A673 (cell line): Measurements from ENCODE around the gene CPNE1. TPM values are rescaled to one million over a fixed set of nuclear protein-coding genes. Genes with fewer than 3 reads are reported as not detected.

Experiments used
- BruUV-seq: library from RNA; stranded (reverse); fragments of 400-500 nt; replicated peaks from 2 replicates; lab custom pipeline; 2021; lab: Mats Ljungman, UMichigan
- CTCF ChIA-PET: fragments of 300-600 bp; sonication (Branson Sonifier 250); formaldehyde crosslinking; loops from one replicate; lab custom pipeline; 2022; ENCODE audit warnings: antibody characterized with exemption; lab: Charles Lee
- POLR2A ChIA-PET: fragments of 300-600 bp; sonication (Branson Sonifier 250); formaldehyde crosslinking; loops from one replicate; lab custom pipeline; 2022; ENCODE audit warnings: antibody characterized with exemption; ENCODE audit not compliant: low non-redundant PET; lab: Charles Lee
- DNase-seq: peaks from one replicate; pipeline ENCODE4 v3.0.0-alpha.2; 2015; ENCODE audit warnings: low spot score
- H3K27ac ChIP-seq: fragments of 200-600 bp; sonication (generic); 2 replicates; pipeline ENCODE4 v1.5.1; 2016; ENCODE audit warnings: mixed run types, low read depth, mild to moderate bottlenecking, mixed read lengths, antibody characterized with exemption, low read length; ENCODE audit not compliant: poor library complexity, severe bottlenecking
- H3K27me3 ChIP-seq: fragments of 200-600 bp; sonication (generic); replicated peaks from 2 replicates; pipeline ENCODE4 v1.6.1; 2017; ENCODE audit warnings: mixed run types, low read depth, mild to moderate bottlenecking, mixed read lengths, antibody characterized with exemption, low read length; ENCODE audit not compliant: insufficient read depth, poor library complexity
- H3K36me3 ChIP-seq: fragments of 200-600 bp; sonication (generic); 2 replicates; pipeline ENCODE4 v1.6.1; 2016; ENCODE audit warnings: mixed run types, mild to moderate bottlenecking, mixed read lengths, antibody characterized with exemption, low read length; ENCODE audit not compliant: insufficient read depth, poor library complexity, severe bottlenecking
- H3K4me1 ChIP-seq: fragments of 200-600 bp; sonication (generic); 2 replicates; pipeline ENCODE4 v1.6.1; 2017; ENCODE audit warnings: mixed run types, mild to moderate bottlenecking, mixed read lengths, antibody characterized with exemption, low read length; ENCODE audit not compliant: insufficient read depth, poor library complexity, severe bottlenecking
- H3K4me3 ChIP-seq: fragments of 200-600 bp; sonication (generic); 2 replicates; pipeline ENCODE4 v1.5.1; 2016; ENCODE audit warnings: low read depth, mixed run types, mild to moderate bottlenecking, mixed read lengths, low read length; ENCODE audit not compliant: poor library complexity, severe bottlenecking
- H3K9me3 ChIP-seq: fragments of 200-600 bp; sonication (generic); 2 replicates; pipeline ENCODE4 v1.6.1; 2016; ENCODE audit warnings: mixed run types, low read depth, mild to moderate bottlenecking, mixed read lengths, antibody characterized with exemption, low read length; ENCODE audit not compliant: poor library complexity, severe bottlenecking
- CTCF ChIP-seq: fragments of 300-800, 200-600 bp; sonication (generic); conservative IDR thresholded peaks from 2 replicates; pipeline ENCODE4 v1.5.1; 2017; ENCODE audit warnings: low read depth, mild to moderate bottlenecking, antibody characterized with exemption, low read length, moderate library complexity, mixed read lengths
- EZH2 ChIP-seq: fragments of 200-600 bp; sonication (generic); IDR thresholded peaks from 2 replicates; pipeline ENCODE4 v1.6.1; 2017; ENCODE audit warnings: borderline replicate concordance, low read depth, mild to moderate bottlenecking, mixed read lengths, antibody characterized with exemption, low read length; ENCODE audit not compliant: poor library complexity, severe bottlenecking
- intact Hi-C: fragments of 100-400 bp; cut with micrococcal nuclease; formaldehyde crosslinking; loops from one replicate; pipeline ENCODE4 v1.10.0; 2022; ENCODE audit not compliant: unreplicated experiment
- total RNA-seq: library from RNA; stranded (reverse); gene quantifications from 2 replicates; pipeline ENCODE4 v1.2.3, GENCODE V29; 2021

CPNE1 gene
- total RNA-seq, 1 experiment from 2014 or later = 273 TPM

DNA sequence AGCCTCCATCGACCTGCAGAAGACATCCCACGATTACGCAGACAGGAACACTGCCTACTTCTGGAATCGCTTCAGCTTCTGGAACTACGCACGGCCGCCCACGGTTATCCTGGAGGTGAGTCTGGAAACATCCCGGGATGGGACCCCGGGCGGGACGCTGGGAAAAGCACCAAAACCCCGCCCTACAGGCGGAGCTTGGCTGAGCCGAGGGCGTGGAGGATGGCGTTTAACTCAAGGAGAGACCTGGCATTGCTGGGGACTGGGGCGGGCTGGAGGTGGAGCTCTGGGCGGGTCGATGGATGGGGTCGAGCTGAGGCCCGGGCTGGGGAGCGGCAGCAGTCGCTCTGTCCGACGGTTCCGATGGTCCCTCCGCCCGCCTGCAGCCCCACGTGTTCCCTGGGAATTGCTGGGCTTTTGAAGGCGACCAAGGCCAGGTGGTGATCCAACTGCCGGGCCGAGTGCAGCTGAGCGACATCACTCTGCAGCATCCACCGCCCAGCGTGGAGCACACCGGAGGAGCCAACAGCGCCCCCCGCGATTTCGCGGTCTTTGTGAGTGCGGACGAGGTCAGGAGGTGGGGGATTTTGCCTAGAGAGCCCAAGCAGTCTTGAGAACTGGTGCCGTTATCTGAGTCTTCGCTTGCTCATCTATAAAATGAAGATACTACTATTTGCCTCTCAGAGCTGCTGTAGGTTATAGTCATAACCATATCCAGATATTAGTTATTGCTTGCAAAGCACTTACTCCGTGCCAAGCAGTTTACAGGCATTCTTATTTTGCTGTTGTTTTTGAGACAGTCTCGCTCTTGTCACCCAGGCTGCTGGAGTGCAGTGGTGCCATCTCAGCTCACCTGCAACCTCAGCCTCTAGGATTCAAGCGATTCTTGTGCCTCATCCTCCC lies 45.3 kb downstream of the CPNE1 start:
- Histone ChIP-seq H3K4me3 (peak overlapping the region; percentile 51), H3K36me3 (no peaks in the 10 kb centered on the region), H3K27me3 (no peaks in the 10 kb centered on the region), H3K27ac (no peak overlapping the region), H3K4me1 (peaks cover 26% of the 10 kb centered on the region), H3K9me3 (no peaks in the 10 kb centered on the region)
- intact Hi-C loops = no loop called here
- DNase-seq = peak; percentile 77
- ChIA-PET CTCF (interaction anchor here (0.6 kb wide), 2 partner anchors 234 to 523 kb away, joined by 3 to 4 read pairs; no protein-coding TSS in a partner anchor), POLR2A (no interaction called here)
- no TSS peak for BruUV-seq
- TF ChIP-seq CTCF (peak; percentile 58), EZH2 (no peak)

DNA sequence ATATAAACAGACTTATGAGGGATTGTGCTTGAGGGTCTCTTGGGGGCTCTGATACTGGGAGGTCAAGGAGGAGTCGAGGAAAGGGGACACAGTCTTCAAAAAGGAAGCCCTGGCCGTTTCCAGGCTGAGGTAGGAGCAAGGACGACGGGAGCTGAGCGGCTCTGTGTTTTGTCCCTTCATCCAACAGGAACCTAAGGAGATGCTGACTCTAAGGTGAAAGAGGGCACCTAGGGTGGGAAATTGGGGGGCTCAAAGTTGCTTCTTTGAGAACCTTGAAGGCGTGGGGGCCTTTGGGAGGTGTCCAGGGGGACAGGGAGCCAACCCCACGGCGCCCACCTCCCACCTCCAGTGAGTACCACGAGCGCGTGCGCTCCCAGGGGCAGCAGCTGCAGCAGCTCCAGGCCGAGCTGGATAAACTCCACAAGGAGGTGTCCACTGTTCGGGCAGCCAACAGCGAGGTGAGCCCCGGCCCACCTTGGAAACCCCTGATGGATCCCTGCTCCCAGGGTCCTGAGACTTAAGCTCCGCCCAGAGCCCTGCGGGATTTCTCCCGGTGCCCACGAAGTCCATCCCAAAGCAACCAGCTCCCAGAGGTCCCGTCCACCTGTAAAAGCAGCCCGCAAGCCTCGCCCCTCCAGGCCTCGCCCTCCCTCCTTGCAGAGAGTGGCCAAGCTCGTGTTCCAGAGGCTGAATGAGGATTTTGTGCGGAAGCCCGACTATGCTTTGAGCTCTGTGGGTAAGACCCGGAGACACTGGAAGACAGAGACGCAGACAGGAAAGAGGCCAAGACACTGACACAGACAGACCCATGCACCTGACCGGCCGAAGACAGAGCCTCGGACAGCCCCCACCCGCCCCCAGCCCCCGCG lies 46.2 kb downstream of the CPNE1 start:
- TF ChIP-seq EZH2 = no peak
- no peak for TF ChIP-seq CTCF
- intact Hi-C loops = no loop called here
- no TSS peak for BruUV-seq
- POLR2A ChIA-PET = no interaction called here
- Histone ChIP-seq H3K4me3 (peak overlapping the region; percentile 51), H3K27me3 (no peaks in the 10 kb centered on the region), H3K4me1 (peaks cover 26% of the 10 kb centered on the region), H3K9me3 (no peaks in the 10 kb centered on the region), H3K27ac (no peak overlapping the region), H3K36me3 (no peaks in the 10 kb centered on the region)
- DNase-seq = peak; percentile 39
- CTCF ChIA-PET = no interaction called here

- TF ChIP-seq EZH2 (no peak), CTCF (peak; percentile 37)
- Histone ChIP-seq H3K27ac (no peak overlapping the region), H3K36me3 (no peaks in the 10 kb centered on the region), H3K4me3 (peak overlapping the region; percentile 51), H3K27me3 (no peaks in the 10 kb centered on the region), H3K9me3 (no peaks in the 10 kb centered on the region), H3K4me1 (peaks cover 26% of the 10 kb centered on the region)
- intact Hi-C loops = loop anchor here (2.0 kb wide), 1 partner anchor 81 kb away; the partner anchor contains the start of genes NFS1 and ROMO1
- DNase-seq = peak; percentile 47
- no TSS peak for BruUV-seq
- CTCF ChIA-PET = interaction anchor here (0.6 kb wide), 1 partner anchor 375 kb away, joined by 3 read pairs; no protein-coding TSS in a partner anchor
- POLR2A ChIA-PET = interaction anchor here (0.6 kb wide), 1 partner anchor 120 kb away, joined by 4 read pairs; no protein-coding TSS in a partner anchor
Observed at GRCh38 chr20:35617397-35618262, 47.1 kb downstream of the CPNE1 start.
